Natural killer cell (primary cell): ENCODE data around the gene CEBPZ. TPM values are rescaled to one million over a fixed set of nuclear protein-coding genes. Genes with fewer than 3 reads are reported as not detected.
"Not testable (repeated sequence)": the region's sequence is repeated elsewhere in the genome, so short reads cannot be mapped to it uniquely, and the experiment has no call there.

ENCODE experiments used
- ATAC-seq, 3 donors: fragments of 150-1000 bp in 2 of 3; fragments of 200-7000 bp in 1 of 3; cut with Tn5 transposase; 1 replicate in 1 of 3; 2 replicates in 2 of 3; pipeline ENCODE4 v1.10.0; 2021; ENCODE audit warnings: mild to moderate bottlenecking in 2 of 3, moderate library complexity in 2 of 3
- DNase-seq, 2 donors: peaks; one replicate each; pipeline versions ENCODE4 v3.0.0 to v3.0.0-alpha.2; 2013 to 2021; ENCODE audit warnings: mixed read lengths in 1 of 2
- H3K27ac ChIP-seq: one replicate; pipeline ENCODE4 v1.5.1; 2013; ENCODE audit warnings: mild to moderate bottlenecking, low read length
- H3K27me3 ChIP-seq: one replicate; pipeline ENCODE4 v1.6.1; 2013; ENCODE audit warnings: low read length; ENCODE audit not compliant: control insufficient read depth, insufficient read depth
- H3K36me3 ChIP-seq: one replicate; pipeline ENCODE4 v1.6.1; 2013; ENCODE audit warnings: low read length; ENCODE audit not compliant: control insufficient read depth, insufficient read depth
- H3K4me1 ChIP-seq: one replicate; pipeline ENCODE4 v1.6.1; 2013; ENCODE audit warnings: low read length; ENCODE audit not compliant: control insufficient read depth, insufficient read depth
- H3K4me3 ChIP-seq: one replicate; pipeline ENCODE4 v1.5.1; 2013; ENCODE audit warnings: low read length
- H3K9me3 ChIP-seq: one replicate; pipeline ENCODE4 v1.6.1; 2013; ENCODE audit warnings: low read length; ENCODE audit not compliant: control insufficient read depth, insufficient read depth
- H3K27ac Mint-ChIP-seq, 2 donors: one replicate each; pipeline ENCODE4 v1.8.0; 2022; ENCODE audit warnings: mild to moderate bottlenecking in 2 of 2, mixed read lengths in 2 of 2, moderate library complexity in 1 of 2
- H3K27me3 Mint-ChIP-seq, 2 donors: one replicate each; pipeline ENCODE4 v1.8.0; 2022; ENCODE audit warnings: low read depth in 2 of 2, mixed read lengths in 2 of 2
- H3K36me3 Mint-ChIP-seq: one replicate; pipeline ENCODE4 v1.8.0; 2022; ENCODE audit warnings: mixed read lengths
- H3K4me1 Mint-ChIP-seq, 2 donors: one replicate each; pipeline ENCODE4 v1.8.0; 2022; ENCODE audit warnings: mixed read lengths in 2 of 2
- H3K4me3 Mint-ChIP-seq: one replicate; pipeline ENCODE4 v1.8.0; 2022; ENCODE audit warnings: mild to moderate bottlenecking, moderate library complexity, mixed read lengths
- H3K9me3 Mint-ChIP-seq, 2 donors: one replicate each; pipeline ENCODE4 v1.8.0; 2022; ENCODE audit warnings: mixed read lengths in 2 of 2
- CTCF ChIP-seq: fragments of 200-600 bp; IDR thresholded peaks from one replicate; pipeline ENCODE4 v1.8.0; 2022; ENCODE audit warnings: antibody characterized with exemption
- WGBS: methylation state at CpG from one replicate; pipeline ENCODE4 v1.1.7; 2013; ENCODE audit warnings: missing lambda C conversion rate; ENCODE audit not compliant: insufficient coverage; 5-methylcytosine and 5-hydroxymethylcytosine counted together
- intact Hi-C: fragments of 100-400 bp; cut with micrococcal nuclease; formaldehyde crosslinking; loops from one replicate; pipeline ENCODE4 v1.14.2; 2022
- total RNA-seq, 4 donors: library from RNA; stranded (reverse); fragments of 120-200 nt in 1 of 4; gene quantifications; one replicate each; pipeline versions ENCODE4 v1.2.3 to v1.2.4, GENCODE V29; 2013 to 2022

CEBPZ gene
- total RNA-seq, 3 donors from 2014 or later (not counting 1 experiment from before 2014, with no cell fraction given): 51.0 to 58.1 (median 54.5) TPM

- no peak overlapping the region for H3K4me3 ChIP-seq
- Mint-ChIP-seq H3K27ac (no peak overlapping the region), H3K4me3 (no peak overlapping the region), H3K9me3 (no peaks in the 10 kb centered on the region), H3K27me3 (no peaks in the 10 kb centered on the region), H3K36me3 (peaks cover 14% of the 10 kb centered on the region), H3K4me1 (peaks cover 3 to 10% of the 10 kb centered on the region in 2 donors)
- ATAC-seq (no peak), DNase-seq (no peak)
- H3K27me3 ChIP-seq: no peaks in the 10 kb centered on the region
- TF ChIP-seq CTCF: no peak
- intact Hi-C loops: no loop called here
- H3K36me3 ChIP-seq: peaks cover 68% of the 10 kb centered on the region
- H3K4me1 ChIP-seq: no peaks in the 10 kb centered on the region
- H3K9me3 ChIP-seq: no peaks in the 10 kb centered on the region
- 95% methylated on average over 4 of the region's 4 CpGs for WGBS
- no peak overlapping the region for H3K27ac ChIP-seq
Measured at GRCh38 chr2:37219046-37219445, 12.3 kb downstream of the CEBPZ start.

GRCh38 chr2:37215250-37215649 is 16.1 kb downstream of the CEBPZ start:
- no peaks in the 10 kb centered on the region for H3K4me1 ChIP-seq
- no peak for TF ChIP-seq CTCF
- H3K9me3 Mint-ChIP-seq: no peaks in the 10 kb centered on the region
- H3K9me3 ChIP-seq: no peaks in the 10 kb centered on the region
- peaks cover 25% of the 10 kb centered on the region for H3K36me3 Mint-ChIP-seq
- H3K4me3 ChIP-seq: no peak overlapping the region
- DNase-seq (no peak), ATAC-seq (no peak)
- no peaks in the 10 kb centered on the region for H3K4me1 Mint-ChIP-seq
- no peak overlapping the region for H3K4me3 Mint-ChIP-seq
- WGBS: no CpG with 5 or more reads among the region's 1 CpG
- H3K36me3 ChIP-seq: peaks cover 81% of the 10 kb centered on the region
- H3K27ac ChIP-seq: no peak overlapping the region
- H3K27me3 Mint-ChIP-seq: no peaks in the 10 kb centered on the region
- intact Hi-C loops: no loop called here
- H3K27me3 ChIP-seq: no peaks in the 10 kb centered on the region
- no peak overlapping the region for H3K27ac Mint-ChIP-seq

GRCh38 chr2:37211939-37212338 is 19.5 kb downstream of the CEBPZ start:
- H3K4me3 ChIP-seq: no peak overlapping the region
- peaks cover 0 to 8% of the 10 kb centered on the region in 2 donors for H3K4me1 Mint-ChIP-seq
- H3K27me3 ChIP-seq: no peaks in the 10 kb centered on the region
- H3K4me3 Mint-ChIP-seq: no peak overlapping the region
- no peak for TF ChIP-seq CTCF
- ATAC-seq: no peak
- no peak overlapping the region for H3K27ac Mint-ChIP-seq
- intact Hi-C loops: no loop called here
- H3K9me3 ChIP-seq: no peaks in the 10 kb centered on the region
- no peaks in the 10 kb centered on the region for H3K27me3 Mint-ChIP-seq
- no peak for DNase-seq
- H3K9me3 Mint-ChIP-seq: peaks cover 2 to 11% of the 10 kb centered on the region in 2 donors
- peaks cover 90% of the 10 kb centered on the region for H3K36me3 ChIP-seq
- H3K27ac ChIP-seq: no peak overlapping the region
- H3K36me3 Mint-ChIP-seq: peaks cover 58% of the 10 kb centered on the region
- H3K4me1 ChIP-seq: no peaks in the 10 kb centered on the region
- WGBS: 100% methylated on average over 1 of the region's 3 CpGs

GRCh38 chr2:37211212-37211611 is 20.2 kb downstream of the CEBPZ start:
- Mint-ChIP-seq H3K27ac (no peak overlapping the region), H3K36me3 (peaks cover 63% of the 10 kb centered on the region), H3K4me1 (peaks cover 0 to 8% of the 10 kb centered on the region in 2 donors), H3K9me3 (peaks cover 2 to 14% of the 10 kb centered on the region in 2 donors), H3K27me3 (no peaks in the 10 kb centered on the region), H3K4me3 (no peak overlapping the region)
- TF ChIP-seq CTCF: no peak
- Histone ChIP-seq H3K27me3 (no peaks in the 10 kb centered on the region), H3K9me3 (no peaks in the 10 kb centered on the region), H3K4me1 (no peaks in the 10 kb centered on the region), H3K4me3 (no peak overlapping the region), H3K27ac (no peak overlapping the region), H3K36me3 (peaks cover 89% of the 10 kb centered on the region)
- ATAC-seq: no peak
- DNase-seq: no peak
- intact Hi-C loops: no loop called here

- Mint-ChIP-seq H3K9me3 (peaks cover 2 to 14% of the 10 kb centered on the region in 2 donors), H3K4me1 (peaks cover 9 to 18% of the 10 kb centered on the region in 2 donors), H3K36me3 (peaks cover 72% of the 10 kb centered on the region)
- H3K27me3 ChIP-seq, intact Hi-C loops, H3K9me3 ChIP-seq, H3K4me3 ChIP-seq, H3K27ac ChIP-seq, H3K27ac Mint-ChIP-seq, H3K4me1 ChIP-seq, ATAC-seq, DNase-seq, H3K4me3 Mint-ChIP-seq, H3K27me3 Mint-ChIP-seq: not testable (repeated sequence)
- WGBS: no CpG with 5 or more reads among the region's 2 CpGs
- peaks cover 77% of the 10 kb centered on the region for H3K36me3 ChIP-seq
Measured at GRCh38 chr2:37206760-37207159, 24.6 kb downstream of the CEBPZ start.
